HG03469 (cell line): ENCODE data around the gene KLK14.

Source experiments
- ATAC-seq: cut with Tn5 transposase; IDR thresholded peaks from one replicate; pipeline ENCODE4 v1.9.1; 2021; ENCODE audit warnings: mild to moderate bottlenecking, moderate library complexity, moderate number of reproducible peaks; ENCODE audit not compliant: unreplicated experiment

Gene KLK14

GRCh38 chr19:51055866-51056265 is 26.8 kb downstream of the KLK14 start:
- ATAC-seq: no peak

DNA sequence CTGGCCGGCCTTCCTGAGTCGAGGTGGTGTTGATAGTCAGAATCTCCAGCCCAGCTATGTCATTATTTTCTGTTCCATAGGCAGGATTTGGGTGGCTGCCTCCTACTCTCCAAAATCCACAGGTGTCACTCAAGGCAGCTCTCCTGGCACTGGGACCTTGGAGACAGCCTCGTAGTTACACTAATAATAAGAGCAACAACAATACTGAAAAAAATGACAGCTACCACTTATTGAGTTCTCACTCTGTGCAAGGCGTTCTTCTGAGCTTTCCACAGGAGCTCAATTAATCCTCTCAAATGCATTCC is 35.7 kb downstream of the KLK14 start:
- ATAC-seq: no peak

DNA sequence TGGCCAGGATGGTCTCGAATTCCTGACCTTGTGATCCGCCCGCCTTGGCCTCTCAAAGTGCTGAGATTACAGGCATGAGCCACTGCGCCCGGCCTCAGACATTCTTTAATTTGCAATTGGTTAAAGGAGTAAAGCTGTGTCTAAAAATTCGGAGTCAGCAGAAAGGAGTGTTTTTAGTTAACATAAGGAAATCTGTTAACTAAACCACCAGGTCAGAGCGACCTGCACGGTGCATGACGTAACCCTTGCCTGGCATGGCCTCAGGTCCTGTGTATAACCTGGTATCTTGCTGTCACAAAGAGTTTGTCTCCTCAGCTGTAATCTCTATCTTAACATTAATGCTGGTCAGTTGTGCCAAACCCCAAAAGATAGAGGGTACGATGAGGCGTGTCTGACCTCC is 38.4 kb downstream of the KLK14 start:
- no peak for ATAC-seq

- ATAC-seq: no peak
Measured at GRCh38 chr19:51043497-51043896, 39.2 kb downstream of the KLK14 start.

- ATAC-seq: no peak
Measured at GRCh38 chr19:51040151-51040550, 42.5 kb downstream of the KLK14 start.

GRCh38 chr19:51036519-51036918 is 46.2 kb downstream of the KLK14 start:
- ATAC-seq: no peak

GRCh38 chr19:51034704-51035103 is 48.0 kb downstream of the KLK14 start, which contains the start of gene KLK12:
Gene KLK12 (minus strand): TSS chr19:51035002. CDS start chr19:51034621, 381 bp downstream.
- ATAC-seq: no peak

DNA sequence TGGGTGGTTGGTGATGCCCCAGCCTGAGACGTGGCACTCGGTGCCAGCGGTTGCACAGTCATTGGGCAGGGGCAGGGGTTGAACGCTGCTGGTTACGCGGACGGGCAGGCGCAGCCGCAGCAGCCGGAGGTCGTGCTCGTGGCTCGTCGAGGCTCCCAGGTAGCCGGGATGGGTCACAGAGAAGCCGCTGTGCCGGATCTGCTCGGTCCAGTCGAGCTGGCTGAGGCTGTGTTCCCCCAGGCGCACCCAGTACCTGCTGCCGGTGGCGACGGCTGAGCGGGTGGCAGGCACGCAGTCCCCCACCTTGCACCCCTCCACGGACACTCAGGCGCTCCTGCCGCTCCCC is 50.8 kb downstream of the KLK14 start:
- ATAC-seq: no peak

- no peak for ATAC-seq
Measured at GRCh38 chr19:51031220-51031879, 51.3 kb downstream of the KLK14 start.

DNA sequence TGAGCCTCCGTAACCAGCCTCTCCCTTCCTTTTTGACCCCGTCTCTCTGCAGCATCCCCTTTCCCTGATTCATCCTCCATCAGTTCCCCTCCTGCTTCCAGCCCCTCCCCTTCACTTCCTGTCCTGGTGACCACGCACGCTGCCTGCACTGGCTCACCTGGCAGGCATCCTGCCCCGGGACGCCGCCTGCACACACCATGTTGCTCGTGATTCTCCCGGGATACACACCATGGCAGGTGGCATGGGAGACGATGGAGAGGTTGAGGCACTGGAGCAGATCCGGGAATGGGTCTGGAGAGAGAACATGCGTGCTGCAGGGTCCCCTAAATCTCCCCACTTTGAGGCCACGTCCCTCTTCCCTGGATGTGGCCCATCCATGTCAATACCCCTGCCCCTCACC is 52.1 kb downstream of the KLK14 start:
- no peak for ATAC-seq

GRCh38 chr19:51029718-51030117 is 53.0 kb downstream of the KLK14 start:
- ATAC-seq: no peak
